ENCODE data around the gene MACROH2A2.
"Not testable (repeated sequence)": the region's sequence is repeated elsewhere in the genome, so short reads cannot be mapped to it uniquely, and the experiment has no call there.

Gene MACROH2A2

DNA sequence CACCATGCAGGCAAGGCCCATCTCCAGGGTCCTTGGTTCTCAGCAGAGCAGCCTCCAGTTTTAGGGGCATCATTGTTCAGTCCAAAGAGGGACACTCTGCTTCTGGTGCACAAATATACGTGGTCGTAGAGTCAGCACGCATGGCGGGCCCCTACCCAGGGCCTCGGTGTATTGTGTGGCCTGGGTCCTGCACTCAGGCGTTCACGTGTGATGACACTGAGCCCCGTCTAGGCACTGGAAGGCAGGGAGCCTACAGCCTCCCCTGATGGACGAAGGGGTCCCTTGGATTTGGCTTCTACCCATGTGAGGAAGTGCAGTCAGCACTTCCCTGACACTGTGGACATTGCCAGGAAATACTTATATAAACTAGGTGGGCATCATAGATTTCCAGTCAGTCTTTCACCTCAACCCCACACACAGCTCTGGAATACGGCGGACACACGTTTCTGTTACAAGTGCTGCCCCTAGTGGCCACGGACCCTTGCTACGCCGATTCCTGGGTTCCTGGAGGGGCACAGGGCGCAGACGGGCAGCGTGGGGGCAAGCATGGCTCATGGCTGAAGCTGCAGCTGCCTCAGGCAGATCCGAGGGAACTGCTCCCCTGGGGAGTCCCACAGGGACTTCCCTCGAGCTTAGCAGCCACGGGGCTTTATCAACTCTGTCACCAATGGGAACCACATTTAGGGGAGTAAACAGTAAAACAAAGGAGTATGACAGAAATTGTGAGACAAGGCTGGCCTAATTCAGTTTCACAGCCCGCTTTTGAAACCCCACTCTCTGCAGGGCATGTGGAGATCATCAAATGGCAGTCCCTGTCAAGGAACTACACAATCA, 54.5 kb downstream of the MACROH2A2 start:
- peak in 1 of 2 donors; percentile 17 for ATAC-seq

DNA sequence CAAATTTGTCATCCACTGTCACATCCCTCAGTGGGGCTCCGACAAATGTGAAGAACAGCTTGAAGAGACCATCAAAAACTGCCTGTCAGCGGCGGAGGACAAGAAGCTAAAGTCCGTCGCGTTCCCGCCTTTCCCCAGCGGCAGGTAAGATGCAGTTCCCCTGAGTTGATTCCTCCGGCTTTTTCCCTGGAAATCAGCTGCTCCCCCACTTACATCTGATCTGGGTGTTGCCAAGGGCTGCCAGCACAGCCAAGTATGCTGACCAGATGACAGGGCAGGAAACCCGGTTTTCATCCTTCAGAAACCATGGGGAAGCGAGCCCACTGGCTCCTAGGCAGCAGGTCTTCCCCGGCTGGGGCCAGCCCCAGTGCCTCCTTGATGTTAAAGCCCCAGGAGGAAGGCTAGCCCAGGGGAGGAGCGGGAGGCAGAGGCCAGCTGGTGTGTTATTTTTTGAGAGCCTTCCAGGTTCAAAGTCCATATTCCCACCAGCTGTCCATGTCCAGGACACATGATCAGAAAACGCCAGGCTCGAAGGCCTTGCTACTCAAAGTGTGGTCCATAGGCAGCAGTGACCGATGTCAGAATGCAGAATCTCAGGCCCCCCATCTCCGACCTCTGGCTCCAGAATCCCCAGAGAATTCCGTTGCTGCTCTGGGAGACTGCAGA, 56.6 kb downstream of the MACROH2A2 start:
- ATAC-seq: no peak

GRCh38 chr10:70111496-70111895, 58.9 kb downstream of the MACROH2A2 start:
- ATAC-seq: no peak

DNA sequence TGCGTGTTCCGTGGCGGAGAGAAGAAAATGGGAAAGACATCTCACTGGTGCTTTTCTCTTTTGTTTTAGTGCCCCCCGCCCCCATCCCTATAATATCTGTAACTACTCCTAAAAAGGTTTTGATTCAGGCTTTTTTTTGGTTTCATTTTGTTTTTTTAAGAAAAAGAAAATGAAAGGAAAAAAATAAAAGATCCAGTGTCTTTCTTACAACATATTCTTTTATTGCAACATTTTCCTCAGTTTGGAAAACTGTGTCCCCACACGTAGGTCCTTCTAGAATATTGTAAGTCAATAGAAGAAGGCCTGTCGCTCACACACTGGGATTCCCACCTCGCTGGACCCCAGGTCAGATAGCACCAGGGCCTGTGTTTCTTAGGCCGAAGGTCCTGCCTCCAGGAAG, 59.4 kb downstream of the MACROH2A2 start:
- no peak for ATAC-seq

DNA sequence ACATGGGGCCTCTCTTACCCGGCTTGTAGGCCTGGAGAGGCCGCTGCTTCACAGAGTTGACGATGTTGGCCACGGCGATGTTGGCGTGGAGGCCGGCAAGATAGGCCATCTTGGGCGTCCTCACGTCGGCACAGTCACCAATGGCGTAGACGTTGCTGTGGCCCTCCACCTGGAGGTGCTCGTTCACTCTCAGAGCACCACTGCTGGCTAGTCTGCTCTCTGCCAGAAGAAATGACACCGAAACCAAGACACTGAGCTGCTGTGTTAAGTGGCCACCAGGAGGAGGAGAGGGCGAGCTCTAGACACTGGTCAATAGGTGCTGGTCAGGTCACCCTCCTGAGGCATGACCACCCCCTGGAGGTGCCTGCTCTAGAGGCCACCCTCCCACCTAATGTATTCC, 62.3 kb downstream of the MACROH2A2 start:
- no peak for ATAC-seq

DNA sequence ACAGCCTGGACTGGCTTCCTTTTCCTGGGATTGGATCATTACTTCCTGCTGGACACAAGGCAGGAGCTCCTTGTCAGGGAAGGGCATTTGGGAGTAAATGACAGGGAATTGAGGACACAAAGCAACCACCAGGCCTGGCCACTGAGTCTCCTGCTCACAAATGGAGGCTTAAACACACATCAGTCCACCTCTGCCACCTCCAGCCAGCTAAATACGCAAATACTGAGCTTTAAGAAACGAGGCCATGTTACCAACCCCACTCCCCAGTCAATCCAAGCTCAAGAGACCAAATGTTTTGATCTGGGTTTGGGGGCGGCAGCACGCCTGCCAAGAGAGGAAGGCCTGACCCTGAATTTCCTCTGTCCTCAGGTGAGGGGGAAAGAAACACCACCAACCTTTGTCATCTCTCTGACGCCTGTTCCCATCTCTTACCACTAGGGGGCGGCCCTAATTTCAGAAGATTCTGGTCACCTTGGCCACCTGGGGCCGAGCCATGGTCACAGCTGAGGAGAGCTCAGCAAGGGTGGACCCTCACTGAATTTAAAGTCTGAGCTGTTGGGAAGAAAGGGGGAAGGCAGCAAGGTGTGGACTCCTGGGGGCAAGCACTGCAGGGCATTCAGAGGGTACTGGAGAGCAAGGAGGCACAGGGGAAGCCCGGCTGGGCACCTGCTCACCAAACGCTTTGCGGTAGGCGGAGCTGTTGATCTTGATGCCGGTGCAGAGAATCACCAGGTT, 63.5 kb downstream of the MACROH2A2 start:
- ATAC-seq: peak; percentile 58 to 68

DNA sequence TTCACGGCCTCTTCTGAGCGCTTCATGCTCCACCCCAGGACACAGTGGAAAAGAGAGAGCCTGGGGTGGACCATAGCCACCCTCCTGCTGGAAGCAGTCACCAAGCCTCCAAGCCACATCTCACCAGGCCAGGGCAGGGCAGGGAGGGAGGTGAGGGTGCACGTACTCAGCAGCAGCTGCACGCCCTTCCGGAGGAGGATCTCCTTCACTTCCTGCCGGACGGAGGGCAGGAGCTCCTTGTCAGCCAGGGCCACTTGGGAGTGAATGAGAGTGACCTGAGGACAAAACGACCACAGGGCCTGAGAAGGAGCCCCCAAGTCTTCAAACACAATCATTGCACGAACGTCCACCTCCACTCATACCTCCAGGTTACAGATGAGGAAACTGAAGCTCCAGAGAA, 65.0 kb downstream of the MACROH2A2 start:
- no peak for ATAC-seq

- ATAC-seq: no peak
Observed at GRCh38 chr10:70118196-70118595, 65.5 kb downstream of the MACROH2A2 start.

DNA sequence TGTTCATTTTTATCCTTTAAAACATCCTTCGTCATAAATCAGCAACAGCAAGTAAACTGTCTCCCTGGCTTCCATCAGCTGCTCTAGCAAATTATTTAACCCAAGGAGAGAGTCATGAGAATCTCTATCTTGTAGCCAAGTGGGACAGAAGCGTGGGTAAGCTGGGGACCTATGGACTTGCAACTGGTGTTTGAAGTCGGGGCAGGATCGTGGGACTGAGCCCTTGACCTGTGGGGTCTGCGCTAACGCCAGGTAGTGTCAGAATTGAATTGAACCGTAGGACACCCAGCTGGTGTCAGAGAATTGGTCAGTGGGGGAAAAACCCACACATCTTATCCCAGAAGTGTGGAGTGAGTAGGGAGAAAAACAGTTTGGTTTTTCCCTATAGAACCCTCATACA, 66.6 kb downstream of the MACROH2A2 start:
- ATAC-seq: no peak

- no peak for ATAC-seq
Observed at GRCh38 chr10:70119623-70120022, 67.0 kb downstream of the MACROH2A2 start.

- no peak for ATAC-seq
Observed at GRCh38 chr10:70120417-70120816, 67.8 kb downstream of the MACROH2A2 start.

- no peak for ATAC-seq
Observed at GRCh38 chr10:70121281-70121949, 68.8 kb downstream of the MACROH2A2 start.

DNA sequence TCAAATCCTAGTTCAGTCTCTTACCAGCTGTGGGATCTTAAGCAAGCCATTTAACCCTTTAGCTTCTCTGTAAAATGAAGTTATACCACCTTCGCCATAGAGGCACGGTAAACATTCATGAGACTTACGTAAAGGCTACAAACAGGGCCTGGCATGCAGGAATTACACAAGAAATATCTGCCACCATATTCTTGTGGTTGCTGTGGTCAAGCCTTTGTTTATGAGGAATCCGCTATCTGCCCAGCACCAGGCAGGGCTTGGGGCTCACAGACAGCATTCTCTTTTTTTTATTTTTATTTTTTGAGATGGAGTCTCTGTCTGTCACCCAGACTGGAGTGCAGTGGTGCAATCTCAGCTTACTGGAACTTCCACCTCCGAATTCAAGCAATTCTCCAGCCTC, 70.1 kb downstream of the MACROH2A2 start:
- ATAC-seq: no peak

- not testable (repeated sequence) for ATAC-seq
Observed at GRCh38 chr10:70123166-70123565, 70.5 kb downstream of the MACROH2A2 start.

- no peak for ATAC-seq
Observed at GRCh38 chr10:70123817-70124216, 71.2 kb downstream of the MACROH2A2 start.

DNA sequence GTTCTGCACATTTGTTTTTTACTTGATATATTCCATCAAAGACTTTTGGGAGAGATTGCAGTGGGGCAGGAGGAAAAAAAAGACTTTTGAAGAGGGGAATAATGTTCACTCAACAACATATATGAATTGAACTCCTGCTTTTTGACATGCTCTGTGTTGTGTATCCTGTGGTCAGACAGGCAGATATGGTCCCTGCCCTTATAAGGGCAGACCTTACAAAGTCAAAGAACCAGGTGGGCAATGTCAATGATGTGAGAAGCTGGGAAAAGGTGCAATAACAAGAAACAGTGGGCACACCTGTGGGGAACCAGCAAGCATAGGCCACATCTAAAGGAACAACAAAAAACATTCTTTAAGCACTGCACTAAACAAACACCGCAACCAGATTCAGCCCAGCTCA, 71.8 kb downstream of the MACROH2A2 start:
- no peak for ATAC-seq

GRCh38 chr10:70124918-70125317, 72.3 kb downstream of the MACROH2A2 start:
- no peak for ATAC-seq

- no peak for ATAC-seq
Observed at GRCh38 chr10:70125918-70126552, 73.4 kb downstream of the MACROH2A2 start.

- ATAC-seq: no peak
Observed at GRCh38 chr10:70126700-70127395, 74.2 kb downstream of the MACROH2A2 start.

GRCh38 chr10:70130878-70131559, 78.4 kb downstream of the MACROH2A2 start:
- ATAC-seq: no peak

- ATAC-seq: no peak
Observed at GRCh38 chr10:70131560-70131937, 78.9 kb downstream of the MACROH2A2 start.
